HG03354 (cell line): ENCODE data around the gene SP3.

ENCODE experiments used
- ATAC-seq: cut with Tn5 transposase; IDR thresholded peaks from one replicate; pipeline ENCODE4 v1.9.1; 2021; ENCODE audit warnings: mild to moderate bottlenecking; ENCODE audit not compliant: unreplicated experiment, poor library complexity, severe bottlenecking

The SP3 gene

DNA sequence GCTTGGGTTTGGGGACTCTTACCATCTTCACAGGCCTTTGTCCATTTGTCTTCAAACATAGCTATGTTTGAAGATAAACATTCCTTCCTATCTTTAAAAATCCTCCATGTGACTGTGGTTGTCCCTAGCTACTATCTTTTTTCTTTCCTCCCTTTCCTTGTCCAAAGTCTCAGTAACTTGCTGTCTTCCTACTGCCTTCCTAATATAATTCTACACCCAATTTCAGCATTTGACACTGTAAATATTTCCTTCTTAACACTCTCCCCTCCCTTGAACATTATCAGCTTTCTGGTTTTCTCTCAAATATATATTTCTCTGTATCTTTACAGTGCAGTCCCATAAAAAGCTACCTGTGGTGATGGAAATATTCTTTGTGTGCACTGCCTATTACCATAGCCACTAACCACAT is 5.3 kb upstream of the SP3 start:
- no peak for ATAC-seq

DNA sequence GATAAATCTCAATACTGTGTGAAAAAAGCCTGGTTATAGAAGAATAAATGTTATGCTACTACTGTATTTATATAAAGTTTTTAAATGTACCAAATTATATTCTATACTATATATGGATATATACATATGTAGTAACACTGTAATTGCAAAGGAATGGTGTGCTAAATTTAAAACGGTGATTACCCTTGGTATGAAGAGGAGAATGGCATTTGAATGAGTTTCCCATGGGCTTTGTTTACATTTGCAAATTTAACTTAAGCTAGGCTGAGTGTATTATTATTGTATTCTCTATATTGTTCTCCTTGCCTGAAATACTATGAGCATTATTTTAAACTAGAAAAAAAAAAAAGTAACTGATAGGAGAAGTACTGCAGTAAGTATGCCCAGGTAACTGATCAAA is 4.7 kb upstream of the SP3 start:
- ATAC-seq: no peak

- ATAC-seq: no peak
Observed at GRCh38 chr2:173968551-173968950, 3.4 kb upstream of the SP3 start.

DNA sequence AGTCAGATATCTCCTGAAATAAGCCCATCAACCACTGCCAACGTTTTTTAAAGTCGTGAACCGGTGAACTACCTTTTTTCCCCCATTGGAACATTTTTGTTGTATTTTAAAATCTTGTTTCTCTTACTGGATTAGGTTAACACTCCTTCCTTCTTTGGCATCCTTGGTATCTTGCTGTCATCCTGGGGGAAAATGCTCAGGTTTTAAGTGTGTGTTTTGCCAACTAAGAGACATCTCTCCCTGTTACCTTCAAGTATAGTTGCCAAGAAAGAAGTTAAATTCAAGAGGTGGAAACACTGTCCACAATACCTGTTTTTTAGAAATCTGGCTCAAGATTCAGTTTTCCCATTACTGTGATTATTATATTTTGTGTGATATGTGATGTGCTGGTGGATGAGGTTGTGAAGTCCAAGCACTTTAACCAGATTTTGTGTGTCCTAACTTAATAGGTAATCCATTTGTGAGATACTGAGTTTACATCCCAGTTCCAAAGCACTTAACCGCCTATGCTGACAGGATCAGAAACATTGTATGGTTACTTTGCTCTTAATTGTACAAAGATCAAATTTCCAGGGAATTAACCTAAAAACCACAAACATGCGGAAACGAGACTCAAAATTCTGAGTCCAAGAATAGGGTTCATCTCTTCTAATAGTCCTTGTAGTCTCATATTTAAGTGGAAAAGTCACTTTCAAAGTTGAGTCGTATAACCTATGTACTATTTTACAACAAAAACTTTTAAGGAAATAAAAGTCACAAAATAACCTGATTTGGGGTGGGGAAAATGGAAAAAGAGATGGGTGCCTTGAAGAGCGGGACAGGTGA is 1.3 kb upstream of the SP3 start:
- ATAC-seq: no peak

GRCh38 chr2:173964565-173965371 is 405 bp downstream of the SP3 start:
- ATAC-seq: peak; percentile 33

- ATAC-seq: peak; percentile 54
Observed at GRCh38 chr2:173963817-173964564, 1.2 kb downstream of the SP3 start.

DNA sequence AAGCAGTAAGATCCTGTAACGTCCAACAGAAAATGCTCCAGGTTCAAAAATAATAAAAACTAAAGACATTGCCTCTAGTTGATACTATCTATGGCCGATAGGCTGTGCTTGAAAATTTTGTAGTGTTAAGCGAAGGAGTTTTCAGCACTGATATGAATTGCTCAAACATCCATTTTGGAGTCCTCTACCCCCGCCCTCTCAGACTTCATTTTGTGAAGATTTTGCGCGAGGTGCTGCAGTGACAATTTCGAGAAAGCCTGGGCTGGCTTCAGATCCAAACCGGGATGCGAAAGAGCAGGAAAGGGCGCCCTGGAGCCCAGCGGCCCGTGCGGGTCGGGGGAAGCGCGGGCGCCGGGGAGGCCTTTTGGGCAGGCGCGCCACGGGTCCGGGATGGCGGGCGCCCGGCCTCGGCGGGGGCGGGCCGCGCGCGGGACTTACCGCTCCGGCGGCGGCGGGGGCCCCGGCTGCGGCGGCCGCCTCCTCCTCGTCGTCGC is 1.8 kb downstream of the SP3 start:
- ATAC-seq: peak; percentile 26

DNA sequence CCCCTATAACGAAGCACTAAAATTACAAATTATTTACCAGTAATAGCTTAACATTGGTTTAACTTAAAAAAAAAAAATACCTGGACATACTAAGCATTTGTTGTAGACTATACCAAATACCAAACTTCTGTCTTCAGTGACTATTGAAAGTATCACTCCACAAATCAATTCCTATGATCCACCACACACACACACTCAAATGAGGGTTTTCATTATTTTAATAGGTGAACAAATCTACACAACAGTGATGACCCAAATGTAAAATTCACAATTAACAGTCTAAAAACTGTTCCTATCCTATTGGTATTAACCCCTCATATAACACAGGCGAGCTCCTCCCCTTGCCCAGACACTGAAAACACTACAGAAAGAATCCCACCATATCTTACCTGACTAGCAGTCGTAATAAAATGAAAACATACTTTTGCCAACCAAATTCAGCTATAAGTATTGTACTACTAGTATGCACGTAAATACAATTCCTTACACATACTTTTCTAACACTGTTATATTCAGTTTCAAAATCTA is 2.5 kb downstream of the SP3 start:
- ATAC-seq: no peak

DNA sequence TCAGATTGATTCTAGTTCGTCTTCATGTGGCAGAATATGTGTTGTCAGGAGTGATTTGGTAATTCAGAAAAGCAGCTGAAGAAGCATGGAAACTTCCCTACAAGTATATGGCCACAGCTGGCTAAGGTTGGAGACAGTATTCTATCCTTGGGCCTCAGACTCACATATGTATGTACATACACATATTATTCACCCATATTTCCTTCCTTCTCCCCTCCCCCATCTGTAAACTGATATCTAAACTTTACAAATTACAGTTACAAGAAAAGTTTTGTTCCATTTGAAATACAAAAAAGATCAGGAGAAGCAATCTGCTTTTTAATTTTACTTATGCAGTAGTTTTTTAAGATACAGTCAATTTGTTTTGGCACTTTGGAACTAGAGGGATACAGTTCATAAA is 3.1 kb downstream of the SP3 start:
- no peak for ATAC-seq

DNA sequence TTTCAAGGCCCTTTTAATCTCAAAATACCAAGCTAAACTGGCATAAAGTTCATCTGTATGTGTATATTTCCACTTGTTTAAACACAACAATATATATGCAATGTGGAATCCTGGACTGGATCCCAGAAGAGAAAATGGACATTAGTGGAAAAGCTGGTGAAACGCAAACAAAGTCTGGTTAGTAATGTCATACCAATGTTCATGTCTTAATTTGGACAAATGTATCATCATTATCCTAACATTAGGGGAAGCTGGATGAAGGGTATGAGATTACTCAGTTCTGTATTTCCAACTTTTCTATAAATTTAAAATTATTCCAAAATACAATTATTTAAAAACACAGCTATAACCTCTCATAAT is 3.8 kb downstream of the SP3 start:
- ATAC-seq: no peak

DNA sequence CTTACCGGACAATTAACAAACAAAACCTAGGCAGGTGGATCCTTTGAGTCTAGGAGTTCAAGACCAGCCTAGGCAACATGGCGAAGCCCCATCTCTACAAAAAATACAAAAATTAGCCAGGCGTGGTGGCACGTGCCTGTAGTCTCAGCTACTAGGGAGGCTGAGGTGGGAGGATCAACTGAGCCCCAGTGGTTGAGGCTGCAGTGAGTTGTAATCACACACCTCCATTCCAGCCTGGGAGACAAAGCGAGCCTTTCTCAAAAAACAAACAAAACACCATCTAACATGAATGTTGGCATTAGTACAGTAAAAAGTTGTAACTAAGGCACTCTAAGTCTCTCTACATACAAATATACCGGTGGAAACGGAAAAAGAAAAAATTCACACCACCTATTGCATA is 5.3 kb downstream of the SP3 start:
- no peak for ATAC-seq

DNA sequence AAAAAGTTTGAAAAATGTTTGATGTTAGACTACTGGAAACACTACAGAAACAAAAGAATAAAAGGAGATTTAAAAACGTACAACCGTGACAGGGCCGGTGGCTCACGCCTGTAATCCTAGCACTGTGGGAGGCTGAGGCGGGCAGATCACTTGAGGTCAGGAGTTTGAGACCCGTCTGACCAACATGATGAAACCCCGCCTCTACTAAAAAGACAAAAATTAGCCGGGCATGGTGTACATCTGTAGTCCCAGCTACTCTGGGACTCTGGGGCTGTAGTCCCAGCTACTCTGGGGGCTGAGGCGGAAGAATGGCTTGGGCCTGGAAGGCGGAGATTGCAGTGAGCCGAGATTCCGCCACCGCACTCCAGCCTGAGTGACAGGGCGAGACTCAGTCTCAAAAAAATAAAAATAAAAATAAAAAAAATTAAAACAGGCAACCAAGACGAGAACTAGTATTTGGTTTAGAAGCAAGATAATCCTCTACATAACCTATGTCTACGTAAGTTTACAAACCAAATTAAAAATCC is 5.8 kb downstream of the SP3 start:
- no peak for ATAC-seq

GRCh38 chr2:173958198-173958846 is 6.9 kb downstream of the SP3 start:
- no peak for ATAC-seq

DNA sequence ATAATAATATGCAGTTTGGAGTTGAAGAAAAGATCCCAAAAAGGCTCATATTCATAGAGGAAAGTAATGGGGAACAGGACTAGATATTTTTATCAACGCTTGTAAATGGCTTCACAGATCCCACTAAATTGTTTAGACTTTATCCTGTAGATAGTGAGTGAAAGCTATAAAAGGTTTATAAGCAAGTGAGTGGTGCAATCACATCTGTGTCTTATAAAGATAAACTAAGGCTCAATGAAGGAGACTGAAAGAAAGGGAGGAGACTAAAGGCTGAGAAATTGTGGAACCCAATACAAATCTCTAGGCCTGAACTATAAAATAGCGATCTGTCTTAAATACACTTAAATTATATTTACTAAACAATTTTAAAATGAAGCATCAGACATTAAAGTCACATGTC is 7.7 kb downstream of the SP3 start:
- no peak for ATAC-seq

GRCh38 chr2:173956454-173956853 is 8.7 kb downstream of the SP3 start:
- ATAC-seq: no peak

DNA sequence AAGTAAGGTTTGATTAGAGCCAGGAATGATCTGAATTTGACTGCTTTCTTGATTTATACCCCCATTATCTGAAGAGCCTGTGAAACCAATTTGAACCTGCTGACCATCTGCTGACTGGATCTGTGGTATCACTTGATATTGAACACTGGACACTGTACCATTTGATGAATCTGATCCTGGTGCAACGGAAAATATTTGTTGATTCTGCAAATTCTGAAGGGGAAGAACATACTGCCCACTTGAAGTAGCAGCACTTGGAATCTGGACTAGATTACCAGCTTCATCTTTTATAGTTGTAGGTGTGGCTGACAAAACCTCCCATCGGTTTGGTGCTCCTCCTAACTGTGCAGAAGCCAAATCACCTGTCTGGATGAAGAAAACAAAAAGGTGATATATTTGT is 9.3 kb downstream of the SP3 start:
- no peak for ATAC-seq

DNA sequence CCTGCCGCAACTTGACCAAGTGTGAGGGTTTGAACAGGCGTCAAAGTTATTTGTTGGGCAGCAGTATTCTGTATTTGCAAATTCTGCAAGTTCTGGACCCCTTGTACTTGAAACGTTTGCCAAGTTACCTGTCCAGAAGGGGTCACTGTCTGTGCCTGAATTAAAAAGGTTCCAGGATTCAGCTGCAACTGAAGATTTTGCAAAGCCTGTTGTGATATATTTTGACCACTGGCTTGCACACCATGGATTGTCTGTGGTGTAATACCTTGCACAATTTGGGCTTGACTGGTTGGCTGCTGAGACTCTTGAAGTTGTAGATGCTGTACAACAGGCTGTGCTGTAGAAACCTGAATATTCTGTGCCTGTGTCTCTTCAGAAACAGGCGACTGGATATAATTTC is 10.2 kb downstream of the SP3 start:
- no peak for ATAC-seq

DNA sequence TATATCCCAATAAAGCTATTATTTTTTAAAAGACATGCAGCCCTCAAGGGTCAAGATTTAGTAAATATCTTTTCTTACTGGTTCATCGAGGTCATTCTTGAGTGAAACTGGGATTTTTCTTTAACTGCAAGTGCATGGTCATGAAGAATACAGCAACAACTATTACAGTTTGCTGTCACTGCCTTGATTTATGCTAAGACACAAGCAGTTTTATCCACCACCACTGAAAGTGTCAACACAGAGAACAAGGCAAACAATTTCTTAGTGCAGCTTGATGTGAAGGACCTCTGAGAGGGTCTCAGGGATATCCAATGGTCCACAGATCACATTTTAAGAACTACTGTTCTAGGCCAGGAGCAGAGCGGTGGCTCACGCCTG is 12.1 kb downstream of the SP3 start:
- ATAC-seq: no peak

DNA sequence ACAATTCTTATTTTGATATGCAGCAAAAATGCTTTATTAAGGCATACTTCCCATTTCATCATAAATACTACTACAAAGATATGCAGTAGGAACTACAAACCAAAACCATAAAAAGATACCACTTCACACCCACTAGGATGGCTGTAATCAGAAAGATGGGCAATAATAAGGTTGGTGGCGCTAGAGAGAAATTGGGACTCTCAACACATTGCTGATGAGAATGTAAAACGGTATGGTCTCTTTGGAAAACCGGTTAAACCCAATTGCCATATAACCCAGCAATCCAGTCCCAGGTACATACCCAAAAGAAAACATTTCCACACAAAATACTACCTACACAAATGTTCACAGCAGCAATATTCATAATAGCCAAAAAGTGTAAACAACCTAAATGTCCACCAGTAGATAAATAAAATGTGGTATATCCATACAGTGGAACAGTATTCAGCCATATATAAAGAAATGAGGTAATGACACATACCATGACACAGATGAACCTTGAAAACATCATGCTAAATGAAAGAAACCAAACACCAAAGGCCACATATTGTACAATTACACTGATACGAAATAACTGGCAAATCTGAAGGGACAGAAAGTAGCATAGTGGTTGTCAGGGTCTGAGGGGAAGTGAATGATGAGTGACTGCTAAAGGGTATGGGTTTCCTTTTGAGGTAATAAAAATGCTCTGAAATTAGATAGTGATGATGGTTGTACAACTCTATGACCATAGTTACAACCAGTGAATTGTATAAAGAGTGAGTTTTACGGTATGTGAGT is 12.7 kb downstream of the SP3 start:
- no peak for ATAC-seq
